ENCODE measurements around the gene PLAAT3.
"Not testable (repeated sequence)": the region's sequence is repeated elsewhere in the genome, so short reads cannot be mapped to it uniquely, and the experiment has no call there.

The PLAAT3 gene

GRCh38 chr11:63608353-63609345 is 5.6 kb downstream of the PLAAT3 start:
- peak; percentile 73 for DNase-seq (ENCODE audit: low spot score)

- DNase-seq (ENCODE audit: low spot score), result no peak
Measured at GRCh38 chr11:63603180-63603518, 11.1 kb downstream of the PLAAT3 start.

GRCh38 chr11:63602290-63603179 is 11.7 kb downstream of the PLAAT3 start:
- not testable (repeated sequence) for DNase-seq (ENCODE audit: low spot score)

- peak; percentile 99 for DNase-seq (ENCODE audit: low spot score)
Measured at GRCh38 chr11:63599211-63600122, 14.8 kb downstream of the PLAAT3 start.

- no peak for DNase-seq (ENCODE audit: low spot score)
Measured at GRCh38 chr11:63598556-63598955, 15.7 kb downstream of the PLAAT3 start.

GRCh38 chr11:63595296-63595695 is 18.9 kb downstream of the PLAAT3 start:
- peak; percentile 54 for DNase-seq (ENCODE audit: low spot score)

- DNase-seq (ENCODE audit: low spot score), result peak; percentile 49
Measured at GRCh38 chr11:63592975-63593395, 21.2 kb downstream of the PLAAT3 start.

- DNase-seq (ENCODE audit: low spot score), result no peak
Measured at GRCh38 chr11:63590024-63590788, 24.0 kb downstream of the PLAAT3 start.

- DNase-seq (ENCODE audit: low spot score), result no peak
Measured at GRCh38 chr11:63589000-63589399, 25.2 kb downstream of the PLAAT3 start.

GRCh38 chr11:63586451-63587166 is 27.6 kb downstream of the PLAAT3 start:
- DNase-seq (ENCODE audit: low spot score), result no peak

GRCh38 chr11:63583357-63583677 is 30.9 kb downstream of the PLAAT3 start:
- DNase-seq (ENCODE audit: low spot score), result no peak

GRCh38 chr11:63581224-63581623 is 33.0 kb downstream of the PLAAT3 start:
- not testable (repeated sequence) for DNase-seq (ENCODE audit: low spot score)

GRCh38 chr11:63578882-63579281 is 35.4 kb downstream of the PLAAT3 start:
- not testable (repeated sequence) for DNase-seq (ENCODE audit: low spot score)

GRCh38 chr11:63574856-63575602 is 39.2 kb downstream of the PLAAT3 start:
- peak; percentile 43 for DNase-seq (ENCODE audit: low spot score)

GRCh38 chr11:63573881-63574855 is 40.1 kb downstream of the PLAAT3 start:
- DNase-seq (ENCODE audit: low spot score), result peak; percentile 64

- no peak for DNase-seq (ENCODE audit: low spot score)
Measured at GRCh38 chr11:63572026-63572688, 42.1 kb downstream of the PLAAT3 start.

GRCh38 chr11:63569570-63569969 is 44.7 kb downstream of the PLAAT3 start:
- DNase-seq (ENCODE audit: low spot score), result no peak

All from kidney tubule cell (primary cell).